Panc1 (cell line): ENCODE measurements around the gene ERCC1.

ENCODE experiments used
- CTCF ChIP-seq: fragments of 450-650 bp; IDR thresholded peaks from 2 replicates; pipeline ENCODE4 v1.5.1; 2017; ENCODE audit warnings: mild to moderate bottlenecking
- POLR2AphosphoS5 ChIP-seq: IDR thresholded peaks from 2 replicates; pipeline ENCODE4 v1.6.1; 2012; ENCODE audit warnings: mild to moderate bottlenecking, low read depth, low read length, moderate library complexity
- REST ChIP-seq, 2 experiments: IDR thresholded peaks; 2 replicates each; pipeline ENCODE4 v1.6.1; 2011 to 2012; ENCODE audit warnings: low read depth in 2 of 2, control low read depth in 1 of 2, low read length in 1 of 2, mild to moderate bottlenecking in 1 of 2, moderate library complexity in 1 of 2; ENCODE audit not compliant: insufficient read depth in 1 of 2
- SIN3A ChIP-seq: IDR thresholded peaks from 2 replicates; pipeline ENCODE4 v1.6.1; 2012; ENCODE audit warnings: low read depth, mild to moderate bottlenecking, low read length, moderate library complexity, borderline replicate concordance; ENCODE audit not compliant: insufficient read depth

DNA sequence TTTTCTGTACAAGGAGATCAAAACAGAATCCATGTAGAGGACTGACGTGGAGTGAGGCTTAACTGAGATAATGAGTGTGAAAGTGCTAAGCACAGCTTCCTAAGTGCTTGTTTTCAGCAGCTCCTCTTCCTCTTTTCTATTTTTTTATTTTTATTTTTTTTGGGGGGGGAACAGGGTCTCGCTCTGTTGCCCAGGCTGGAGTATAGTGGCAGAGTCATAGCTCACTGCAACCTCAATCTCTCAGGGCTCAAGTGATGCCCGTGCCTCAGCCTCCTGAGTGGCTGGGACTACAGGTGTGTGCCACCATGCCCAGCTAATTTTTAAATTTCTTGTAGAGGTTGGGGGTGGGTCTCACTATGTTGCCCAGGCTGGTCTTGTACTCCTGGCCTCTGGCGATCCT, 38.5 kb upstream of the ERCC1 start:
- no peak for TF ChIP-seq CTCF
- TF ChIP-seq POLR2AphosphoS5, result no peak
- TF ChIP-seq REST (IDR thresholded peaks at IDR 0.05; ENCODE audit: insufficient read depth in 1 of 2, low read depth in 2 of 2, low read length in 1 of 2), result no peak
- no peak for TF ChIP-seq SIN3A
